Measurements from ENCODE around the gene NECTIN2.
"Not testable (repeated sequence)": the region's sequence is repeated elsewhere in the genome, so short reads cannot be mapped to it uniquely, and the experiment has no call there.

DNA sequence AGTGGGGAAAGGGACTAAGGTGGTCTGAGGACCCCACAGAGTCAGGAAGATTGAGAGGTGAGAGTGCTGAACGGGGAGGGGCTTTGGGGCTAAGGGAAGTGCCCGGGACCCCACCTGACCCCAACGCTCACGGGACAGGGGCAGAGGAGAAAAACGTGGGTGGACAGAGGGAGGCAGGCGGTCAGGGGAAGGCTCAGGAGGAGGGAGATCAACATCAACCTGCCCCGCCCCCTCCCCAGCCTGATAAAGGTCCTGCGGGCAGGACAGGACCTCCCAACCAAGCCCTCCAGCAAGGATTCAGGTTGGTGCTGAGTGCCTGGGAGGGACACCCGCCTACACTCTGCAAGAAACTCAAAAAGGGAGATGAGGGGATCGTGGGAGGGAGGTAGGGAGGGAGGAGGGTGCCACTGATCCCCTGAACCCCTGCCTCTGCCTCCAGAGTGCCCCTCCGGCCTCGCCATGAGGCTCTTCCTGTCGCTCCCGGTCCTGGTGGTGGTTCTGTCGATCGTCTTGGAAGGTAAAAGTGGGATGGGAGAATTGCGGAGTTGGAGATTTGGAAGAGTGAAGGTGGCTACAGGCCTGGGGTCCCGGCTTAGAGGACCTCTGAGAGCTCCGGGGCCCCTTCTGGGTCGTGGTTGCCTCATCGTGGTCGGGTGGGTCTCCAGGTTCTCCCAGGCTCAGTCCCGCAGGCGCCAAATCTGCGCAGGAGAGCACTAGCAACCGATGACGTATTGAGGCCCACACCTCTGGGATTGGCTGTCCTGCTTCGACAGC lies 68.5 kb downstream of the NECTIN2 start, which contains the start of gene APOC1:
- TF ChIP-seq, protein P1, sequence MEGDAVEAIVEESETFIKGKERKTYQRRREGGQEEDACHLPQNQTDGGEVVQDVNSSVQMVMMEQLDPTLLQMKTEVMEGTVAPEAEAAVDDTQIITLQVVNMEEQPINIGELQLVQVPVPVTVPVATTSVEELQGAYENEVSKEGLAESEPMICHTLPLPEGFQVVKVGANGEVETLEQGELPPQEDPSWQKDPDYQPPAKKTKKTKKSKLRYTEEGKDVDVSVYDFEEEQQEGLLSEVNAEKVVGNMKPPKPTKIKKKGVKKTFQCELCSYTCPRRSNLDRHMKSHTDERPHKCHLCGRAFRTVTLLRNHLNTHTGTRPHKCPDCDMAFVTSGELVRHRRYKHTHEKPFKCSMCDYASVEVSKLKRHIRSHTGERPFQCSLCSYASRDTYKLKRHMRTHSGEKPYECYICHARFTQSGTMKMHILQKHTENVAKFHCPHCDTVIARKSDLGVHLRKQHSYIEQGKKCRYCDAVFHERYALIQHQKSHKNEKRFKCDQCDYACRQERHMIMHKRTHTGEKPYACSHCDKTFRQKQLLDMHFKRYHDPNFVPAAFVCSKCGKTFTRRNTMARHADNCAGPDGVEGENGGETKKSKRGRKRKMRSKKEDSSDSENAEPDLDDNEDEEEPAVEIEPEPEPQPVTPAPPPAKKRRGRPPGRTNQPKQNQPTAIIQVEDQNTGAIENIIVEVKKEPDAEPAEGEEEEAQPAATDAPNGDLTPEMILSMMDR (IDR thresholded peaks at IDR 0.05), result not testable (repeated sequence)
- not testable (repeated sequence) for TF ChIP-seq POLR2A (IDR thresholded peaks at IDR 0.05)

Data from Peyer's patch (tissue), 4 donors.